ENCODE data around the gene C3AR1.
A peak's percentile ranks its signal among the peaks of the same experiment; 100 is the strongest.
"Not testable (repeated sequence)": the region's sequence is repeated elsewhere in the genome, so short reads cannot be mapped to it uniquely, and the experiment has no call there.

C3AR1 gene

GRCh38 chr12:8057306-8057705, 8.9 kb downstream of the C3AR1 start:
- DNase-seq (ENCODE audit: low spot score) = no peak

- no peak for DNase-seq (ENCODE audit: low spot score)
These were observed 11.3 kb downstream of the C3AR1 start for GRCh38 chr12:8054816-8055215.

- DNase-seq (ENCODE audit: low spot score) = no peak
These were observed 13.5 kb downstream of the C3AR1 start for GRCh38 chr12:8052679-8053078.

GRCh38 chr12:8050600-8051250, 15.4 kb downstream of the C3AR1 start:
- no peak for DNase-seq (ENCODE audit: low spot score)

GRCh38 chr12:8048906-8049305, 17.3 kb downstream of the C3AR1 start:
- DNase-seq (ENCODE audit: low spot score) = no peak

GRCh38 chr12:8047842-8048241, 18.3 kb downstream of the C3AR1 start:
- DNase-seq (ENCODE audit: low spot score) = no peak

- DNase-seq (ENCODE audit: low spot score) = peak; percentile 83
These were observed 19.9 kb downstream of the C3AR1 start for GRCh38 chr12:8045952-8046944.

GRCh38 chr12:8040791-8041190, 25.4 kb downstream of the C3AR1 start:
- DNase-seq (ENCODE audit: low spot score) = no peak

- DNase-seq (ENCODE audit: low spot score) = no peak
These were observed 27.5 kb downstream of the C3AR1 start for GRCh38 chr12:8038659-8039114.

GRCh38 chr12:8037947-8038346, 28.2 kb downstream of the C3AR1 start:
- no peak for DNase-seq (ENCODE audit: low spot score)

GRCh38 chr12:8037046-8037663, 29.0 kb downstream of the C3AR1 start:
- DNase-seq (ENCODE audit: low spot score) = peak; percentile 70

- DNase-seq (ENCODE audit: low spot score) = no peak
These were observed 29.8 kb downstream of the C3AR1 start for GRCh38 chr12:8036346-8036745.

- DNase-seq (ENCODE audit: low spot score) = no peak
These were observed 30.6 kb downstream of the C3AR1 start for GRCh38 chr12:8035440-8036010.

GRCh38 chr12:8034802-8035201, 31.4 kb downstream of the C3AR1 start:
- DNase-seq (ENCODE audit: low spot score) = no peak

GRCh38 chr12:8033153-8034044, 32.8 kb downstream of the C3AR1 start:
- DNase-seq (ENCODE audit: low spot score) = peak; percentile 41

GRCh38 chr12:8032242-8033152, 33.7 kb downstream of the C3AR1 start, which contains the start of gene FOXJ2:
Gene FOXJ2, plus strand, starts transcription at chr12:8032716. Its CDS starts 7,117 bp downstream, at chr12:8039833.
- peak; percentile 70 for DNase-seq (ENCODE audit: low spot score)

- no peak for DNase-seq (ENCODE audit: low spot score)
These were observed 34.3 kb downstream of the C3AR1 start for GRCh38 chr12:8031872-8032241.

GRCh38 chr12:8031017-8031416, 35.1 kb downstream of the C3AR1 start:
- not testable (repeated sequence) for DNase-seq (ENCODE audit: low spot score)

GRCh38 chr12:8030189-8030588, 36.0 kb downstream of the C3AR1 start:
- DNase-seq (ENCODE audit: low spot score) = no peak

GRCh38 chr12:8028267-8028666, 37.9 kb downstream of the C3AR1 start:
- DNase-seq (ENCODE audit: low spot score) = no peak
